ENCODE data around the gene VSIG10. TPM values are rescaled to one million over a fixed set of nuclear protein-coding genes. Genes with fewer than 3 reads are reported as not detected.

Gene VSIG10
- total and polyA plus RNA-seq, 2 of the 13 experiments (the other 11 are each of a cell fraction or from before 2014, with no cell fraction given), result 25.6 to 42.5 TPM

GRCh38 chr12:118135788-118136558 lies 32.2 kb upstream of the VSIG10 start, which contains the start of gene PEBP1 (continued):
- TF ChIP-seq MLXIP (CRISPR knock-in tag; IDR thresholded peaks at IDR 0.05; ENCODE audit: borderline replicate concordance), result peak; percentile 90
- TF ChIP-seq ZNF530 (CRISPR knock-in tag; IDR thresholded peaks at IDR 0.05; ENCODE audit: low read depth), result no peak
- no peak for TF ChIP-seq ZNF660 (CRISPR knock-in tag; IDR thresholded peaks at IDR 0.05; ENCODE audit: borderline replicate concordance, low read depth)
- TF ChIP-seq RXRB (CRISPR knock-in tag; IDR thresholded peaks at IDR 0.05; ENCODE audit: borderline replicate concordance), result peak; percentile 49; the same call in 1 of the 2 replicates
- TF ChIP-seq, protein P1, sequence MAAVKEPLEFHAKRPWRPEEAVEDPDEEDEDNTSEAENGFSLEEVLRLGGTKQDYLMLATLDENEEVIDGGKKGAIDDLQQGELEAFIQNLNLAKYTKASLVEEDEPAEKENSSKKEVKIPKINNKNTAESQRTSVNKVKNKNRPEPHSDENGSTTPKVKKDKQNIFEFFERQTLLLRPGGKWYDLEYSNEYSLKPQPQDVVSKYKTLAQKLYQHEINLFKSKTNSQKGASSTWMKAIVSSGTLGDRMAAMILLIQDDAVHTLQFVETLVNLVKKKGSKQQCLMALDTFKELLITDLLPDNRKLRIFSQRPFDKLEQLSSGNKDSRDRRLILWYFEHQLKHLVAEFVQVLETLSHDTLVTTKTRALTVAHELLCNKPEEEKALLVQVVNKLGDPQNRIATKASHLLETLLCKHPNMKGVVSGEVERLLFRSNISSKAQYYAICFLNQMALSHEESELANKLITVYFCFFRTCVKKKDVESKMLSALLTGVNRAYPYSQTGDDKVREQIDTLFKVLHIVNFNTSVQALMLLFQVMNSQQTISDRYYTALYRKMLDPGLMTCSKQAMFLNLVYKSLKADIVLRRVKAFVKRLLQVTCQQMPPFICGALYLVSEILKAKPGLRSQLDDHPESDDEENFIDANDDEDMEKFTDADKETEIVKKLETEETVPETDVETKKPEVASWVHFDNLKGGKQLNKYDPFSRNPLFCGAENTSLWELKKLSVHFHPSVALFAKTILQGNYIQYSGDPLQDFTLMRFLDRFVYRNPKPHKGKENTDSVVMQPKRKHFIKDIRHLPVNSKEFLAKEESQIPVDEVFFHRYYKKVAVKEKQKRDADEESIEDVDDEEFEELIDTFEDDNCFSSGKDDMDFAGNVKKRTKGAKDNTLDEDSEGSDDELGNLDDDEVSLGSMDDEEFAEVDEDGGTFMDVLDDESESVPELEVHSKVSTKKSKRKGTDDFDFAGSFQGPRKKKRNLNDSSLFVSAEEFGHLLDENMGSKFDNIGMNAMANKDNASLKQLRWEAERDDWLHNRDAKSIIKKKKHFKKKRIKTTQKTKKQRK (IDR thresholded peaks at IDR 0.05; ENCODE audit: low read length), result no peak
- TF ChIP-seq, protein P2, sequence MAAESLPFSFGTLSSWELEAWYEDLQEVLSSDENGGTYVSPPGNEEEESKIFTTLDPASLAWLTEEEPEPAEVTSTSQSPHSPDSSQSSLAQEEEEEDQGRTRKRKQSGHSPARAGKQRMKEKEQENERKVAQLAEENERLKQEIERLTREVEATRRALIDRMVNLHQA (CRISPR knock-in tag; IDR thresholded peaks at IDR 0.05), result no peak
- TF ChIP-seq KDM2A (CRISPR knock-in tag; IDR thresholded peaks at IDR 0.05; ENCODE audit: borderline replicate concordance, low read depth), result peak; percentile 82
- peak; percentile 58; the same call in 1 of the 2 replicates for TF ChIP-seq ZNF83 (CRISPR knock-in tag; IDR thresholded peaks at IDR 0.05; ENCODE audit: borderline replicate concordance)
- peak; percentile 66; the same call in 1 of the 2 replicates for TF ChIP-seq ZNF572 (CRISPR knock-in tag; IDR thresholded peaks at IDR 0.05)
- no peak for TF ChIP-seq NFRKB (IDR thresholded peaks at IDR 0.05)
- peak; percentile 92; the same call in 1 of the 2 replicates for TF ChIP-seq TARDBP (CRISPR knock-in tag; IDR thresholded peaks at IDR 0.05)
- TF ChIP-seq MATR3 (CRISPR knock-in tag; IDR thresholded peaks at IDR 0.05), result no peak
- TF ChIP-seq SETDB1 (CRISPR knock-in tag; IDR thresholded peaks at IDR 0.05; ENCODE audit: borderline replicate concordance), result no peak
- TF ChIP-seq, protein P3, sequence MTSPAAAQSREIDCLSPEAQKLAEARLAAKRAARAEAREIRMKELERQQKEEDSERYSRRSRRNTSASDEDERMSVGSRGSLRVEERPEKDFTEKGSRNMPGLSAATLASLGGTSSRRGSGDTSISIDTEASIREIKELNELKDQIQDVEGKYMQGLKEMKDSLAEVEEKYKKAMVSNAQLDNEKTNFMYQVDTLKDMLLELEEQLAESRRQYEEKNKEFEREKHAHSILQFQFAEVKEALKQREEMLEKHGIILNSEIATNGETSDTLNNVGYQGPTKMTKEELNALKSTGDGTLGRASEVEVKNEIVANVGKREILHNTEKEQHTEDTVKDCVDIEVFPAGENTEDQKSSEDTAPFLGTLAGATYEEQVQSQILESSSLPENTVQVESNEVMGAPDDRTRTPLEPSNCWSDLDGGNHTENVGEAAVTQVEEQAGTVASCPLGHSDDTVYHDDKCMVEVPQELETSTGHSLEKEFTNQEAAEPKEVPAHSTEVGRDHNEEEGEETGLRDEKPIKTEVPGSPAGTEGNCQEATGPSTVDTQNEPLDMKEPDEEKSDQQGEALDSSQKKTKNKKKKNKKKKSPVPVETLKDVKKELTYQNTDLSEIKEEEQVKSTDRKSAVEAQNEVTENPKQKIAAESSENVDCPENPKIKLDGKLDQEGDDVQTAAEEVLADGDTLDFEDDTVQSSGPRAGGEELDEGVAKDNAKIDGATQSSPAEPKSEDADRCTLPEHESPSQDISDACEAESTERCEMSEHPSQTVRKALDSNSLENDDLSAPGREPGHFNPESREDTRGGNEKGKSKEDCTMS (CRISPR knock-in tag; conservative IDR thresholded peaks at IDR 0.05), result no peak
- TF ChIP-seq GABPB1 (CRISPR knock-in tag; IDR thresholded peaks at IDR 0.05), result peak; percentile 84
- TF ChIP-seq ZBTB38 (CRISPR knock-in tag; IDR thresholded peaks at IDR 0.05), result peak; percentile 96
- TF ChIP-seq ZNF7 (CRISPR knock-in tag; IDR thresholded peaks at IDR 0.05), result no peak
- no peak for TF ChIP-seq MZF1 (CRISPR knock-in tag; IDR thresholded peaks at IDR 0.05; ENCODE audit: borderline replicate concordance)
